Hematopoietic multipotent progenitor cell treated with erythropoietin and hydrocortisone succinate and interleukin-3 and kit ligand, for 4 days (in vitro differentiated cells): ENCODE measurements around the gene EDIL3.

Experiments
- DNase-seq: peaks from one replicate; pipeline ENCODE4 v3.0.0-alpha.2; 2015

EDIL3 gene

DNA sequence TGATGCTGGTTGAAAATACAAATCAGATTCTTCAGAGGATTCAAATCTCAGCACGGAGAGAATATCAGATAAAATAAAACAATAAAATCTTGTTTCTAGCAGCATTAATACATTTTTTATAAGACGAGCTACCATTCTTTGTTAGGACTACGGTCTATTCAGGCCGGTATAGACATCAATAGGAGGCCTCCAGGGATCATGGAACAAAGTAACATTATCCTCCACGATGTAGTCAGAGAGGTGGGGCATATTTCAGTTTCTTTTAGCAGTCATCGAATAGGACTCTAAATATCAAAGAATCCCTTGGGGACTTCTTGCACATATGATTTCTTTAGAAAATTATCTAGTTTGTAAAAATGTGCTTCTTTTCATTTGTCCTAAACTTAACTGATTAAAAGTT is 438.2 kb downstream of the EDIL3 start:
- no peak for DNase-seq

DNA sequence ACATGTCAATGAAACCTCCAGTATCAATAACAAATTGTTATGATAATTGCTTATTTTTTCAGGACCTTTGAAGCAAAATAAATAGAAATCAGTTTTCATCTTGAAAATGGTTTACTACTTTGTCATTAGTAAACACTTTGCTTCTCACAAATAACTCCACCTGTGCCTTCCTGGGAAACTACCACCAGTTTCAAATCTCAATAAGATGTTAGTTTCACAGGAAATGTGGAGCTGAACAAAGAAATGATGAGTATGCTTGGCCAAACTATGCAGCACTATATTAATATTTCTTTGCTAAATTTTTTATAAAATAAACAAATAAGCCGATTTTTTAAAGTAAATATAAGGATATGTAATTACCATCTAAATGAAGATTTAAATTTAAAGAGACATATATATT is 442.5 kb downstream of the EDIL3 start:
- no peak for DNase-seq

DNA sequence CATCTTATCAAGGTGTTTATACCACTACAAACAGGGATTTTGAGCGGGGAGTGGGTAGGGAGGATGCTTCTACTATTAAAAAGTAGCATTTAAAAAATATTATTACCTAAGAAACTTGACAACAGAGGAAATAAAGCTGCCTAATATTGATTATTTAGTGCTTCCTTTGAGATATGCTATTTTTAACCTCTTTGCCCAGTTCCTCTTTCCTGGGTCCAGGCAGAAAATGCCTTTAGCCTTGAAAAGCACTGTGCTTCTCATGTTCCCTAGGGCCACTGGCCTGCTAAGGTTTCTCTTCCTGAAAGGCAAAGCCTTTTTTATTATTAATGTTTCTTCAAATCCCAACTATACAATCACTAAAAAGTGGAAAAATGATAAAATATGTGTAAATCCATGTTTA is 446.8 kb downstream of the EDIL3 start:
- peak; percentile 5 for DNase-seq

- no peak for DNase-seq
Measured at GRCh38 chr5:83931969-83932368, 452.7 kb downstream of the EDIL3 start.

GRCh38 chr5:83927140-83927733 is 457.4 kb downstream of the EDIL3 start:
- peak; percentile 66 for DNase-seq

DNA sequence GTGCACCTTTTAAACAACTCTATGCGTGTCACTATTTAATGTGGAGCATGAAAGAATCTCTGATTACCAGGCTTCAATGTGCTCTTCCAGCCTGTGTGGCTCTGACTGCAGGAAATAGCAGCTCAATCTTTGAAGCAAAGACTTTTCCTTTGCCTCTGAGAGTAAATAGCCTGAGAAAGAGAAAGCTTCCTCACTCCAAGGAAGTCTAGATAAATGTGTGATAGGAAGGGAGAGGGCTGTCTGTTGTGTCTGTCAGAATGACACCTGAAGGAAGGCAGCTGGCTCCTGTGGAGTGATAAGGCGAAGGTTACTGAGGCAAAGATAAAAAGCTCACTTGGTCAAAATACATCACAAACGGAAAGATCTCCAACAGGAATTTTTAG is 458.7 kb downstream of the EDIL3 start:
- no peak for DNase-seq

DNA sequence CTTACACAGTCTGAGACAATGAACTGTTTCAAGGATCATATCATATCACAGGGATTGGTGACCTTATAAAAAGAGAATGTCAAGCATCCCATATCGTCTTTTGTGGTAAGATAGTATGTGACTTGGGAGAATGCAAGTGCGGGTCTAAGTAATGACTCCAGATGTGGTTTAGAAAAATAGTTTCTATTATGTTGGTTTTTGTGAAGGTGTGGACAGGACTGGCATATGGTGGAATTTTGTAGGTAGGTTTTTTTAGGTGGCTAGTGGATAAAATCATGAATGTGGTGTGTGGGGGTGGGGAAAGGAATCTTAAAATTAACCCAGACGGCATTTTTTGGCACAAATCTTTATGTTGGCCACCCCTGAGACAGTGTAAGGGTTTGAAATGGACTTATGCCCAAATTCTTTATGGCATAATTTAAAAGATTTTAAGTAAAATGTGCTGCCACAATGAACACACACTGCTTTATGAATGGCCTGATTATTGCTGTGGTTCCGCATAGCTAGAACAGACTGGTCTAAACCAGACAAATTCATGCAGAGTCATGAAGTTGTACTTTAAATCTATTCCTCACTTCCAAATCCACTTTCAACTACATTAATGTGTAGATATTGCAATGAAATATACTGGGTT is 459.2 kb downstream of the EDIL3 start:
- no peak for DNase-seq

- DNase-seq: no peak
Measured at GRCh38 chr5:83924891-83925290, 459.8 kb downstream of the EDIL3 start.

DNA sequence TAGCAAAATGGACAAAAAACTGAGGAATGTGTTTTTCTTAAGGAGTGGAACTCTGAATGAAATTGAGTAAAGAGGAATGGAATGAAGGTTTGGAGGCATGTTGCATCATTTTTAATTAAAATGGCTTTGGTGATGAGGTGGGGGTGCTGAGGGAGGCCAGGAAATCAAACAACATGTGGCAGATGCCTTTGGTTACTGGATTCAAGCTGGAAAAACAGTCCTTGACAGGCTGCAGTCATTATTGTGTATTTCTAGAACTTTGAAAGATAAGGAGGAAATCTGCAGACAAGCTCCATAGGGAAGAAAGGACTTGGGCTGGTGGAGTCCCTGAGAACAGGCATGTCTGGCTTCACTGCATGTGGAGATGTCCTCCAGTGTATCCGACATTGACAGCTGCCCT is 460.5 kb downstream of the EDIL3 start:
- DNase-seq: no peak

DNA sequence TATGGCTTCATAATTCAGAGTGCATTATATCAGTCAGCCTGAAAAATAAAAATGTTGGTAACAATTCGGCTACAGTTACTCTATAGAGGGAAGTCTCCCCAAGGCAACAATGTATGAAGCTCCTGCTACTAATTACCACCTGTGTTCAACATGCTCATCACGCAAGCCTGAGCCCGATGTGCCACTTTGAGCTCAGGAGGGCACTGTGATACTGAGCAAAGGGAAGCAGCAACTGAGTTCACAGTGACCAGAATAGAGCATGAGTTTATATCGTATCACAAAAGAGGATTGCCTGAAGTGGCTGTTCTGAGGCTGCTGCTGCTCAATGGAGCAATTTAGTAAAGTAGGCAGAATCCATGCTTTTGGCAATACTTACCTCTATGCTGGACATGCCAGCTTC is 462.0 kb downstream of the EDIL3 start:
- no peak for DNase-seq

- no peak for DNase-seq
Measured at GRCh38 chr5:83921666-83922193, 462.9 kb downstream of the EDIL3 start.

- DNase-seq: peak; percentile 42
Measured at GRCh38 chr5:83919071-83920041, 465.3 kb downstream of the EDIL3 start.

GRCh38 chr5:83917261-83917908 is 467.3 kb downstream of the EDIL3 start:
- DNase-seq: no peak

- peak; percentile 5 for DNase-seq
Measured at GRCh38 chr5:83914662-83915418, 469.8 kb downstream of the EDIL3 start.

GRCh38 chr5:83914199-83914598 is 470.5 kb downstream of the EDIL3 start:
- peak; percentile 24 for DNase-seq

- no peak for DNase-seq
Measured at GRCh38 chr5:83913593-83913992, 471.1 kb downstream of the EDIL3 start.

GRCh38 chr5:83911367-83911919 is 473.2 kb downstream of the EDIL3 start:
- DNase-seq: no peak

- no peak for DNase-seq
Measured at GRCh38 chr5:83900306-83900705, 484.4 kb downstream of the EDIL3 start.

DNA sequence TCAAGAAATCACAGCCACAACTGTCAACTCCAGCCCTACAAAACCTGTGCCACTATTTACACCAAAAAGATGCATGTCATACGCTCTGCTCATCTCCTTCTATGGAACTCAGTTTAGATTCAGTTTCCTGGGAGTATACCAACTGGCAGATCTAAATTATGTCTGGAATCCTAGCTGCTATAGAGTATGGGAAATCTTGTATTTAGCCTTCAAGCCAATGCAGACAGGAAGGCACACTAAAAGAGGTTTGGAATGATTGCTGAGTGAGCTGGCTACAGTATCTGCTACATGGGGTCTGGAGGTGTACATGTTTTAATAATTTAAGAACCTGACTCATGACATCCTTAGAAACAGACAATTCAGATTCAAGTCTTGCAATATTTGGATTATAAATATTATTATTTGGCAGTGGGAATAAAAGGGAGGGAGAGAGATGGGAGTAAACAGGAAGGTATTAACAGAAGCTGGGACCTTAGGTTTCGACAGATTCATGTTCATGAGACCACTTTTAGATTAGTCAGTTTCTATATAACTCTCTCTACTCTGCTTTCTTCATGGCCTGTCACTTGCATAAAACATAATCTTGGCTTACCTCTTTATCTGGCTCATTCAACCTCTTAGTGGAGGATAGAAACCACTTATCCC is 485.2 kb downstream of the EDIL3 start:
- DNase-seq: no peak

GRCh38 chr5:83895860-83896259 is 488.8 kb downstream of the EDIL3 start:
- no peak for DNase-seq

- no peak for DNase-seq
Measured at GRCh38 chr5:83891261-83891660, 493.4 kb downstream of the EDIL3 start.
